Large intestine (tissue), 3 donors: ENCODE measurements around the gene ZSCAN30. TPM values are rescaled to one million over a fixed set of nuclear protein-coding genes. Genes with fewer than 3 reads are reported as not detected.

Source experiments
- DNase-seq, 2 donors: peaks; one replicate each; pipeline versions ENCODE4 v3.0.0 to v3.0.0-alpha.2; 2013
- H3K27ac ChIP-seq: one replicate; pipeline ENCODE4 v1.5.1; 2013; ENCODE audit warnings: low read length
- H3K27me3 ChIP-seq: 2 replicates; pipeline ENCODE4 v1.6.1; 2013; ENCODE audit warnings: low read length; ENCODE audit not compliant: control insufficient read depth, insufficient read depth
- H3K36me3 ChIP-seq: 2 replicates; pipeline ENCODE4 v1.6.1; 2013; ENCODE audit warnings: low read length; ENCODE audit not compliant: control insufficient read depth, insufficient read depth
- H3K4me1 ChIP-seq: one replicate; pipeline ENCODE4 v1.6.1; 2013; ENCODE audit warnings: low read length; ENCODE audit not compliant: control insufficient read depth, insufficient read depth
- H3K4me3 ChIP-seq: one replicate; pipeline ENCODE4 v1.5.1; 2013; ENCODE audit warnings: low read length
- H3K9me3 ChIP-seq: one replicate; pipeline ENCODE4 v1.6.1; 2013; ENCODE audit warnings: mild to moderate bottlenecking, low read depth, low read length, moderate library complexity; ENCODE audit not compliant: control insufficient read depth
- WGBS: methylation state at CpG from one replicate; pipeline ENCODE4 v1.1.5; 2013; ENCODE audit warnings: low lambda C conversion rate; ENCODE audit not compliant: insufficient coverage; 5-methylcytosine and 5-hydroxymethylcytosine counted together
- polyA plus RNA-seq: library from polyadenylated mRNA; unstranded; fragments of 120-200 nt; gene quantifications from one replicate; pipeline ENCODE4 v1.2.1, GENCODE V29; 2013

ZSCAN30 gene
- polyA plus RNA-seq, 1 donor, result 44.8 TPM

DNA sequence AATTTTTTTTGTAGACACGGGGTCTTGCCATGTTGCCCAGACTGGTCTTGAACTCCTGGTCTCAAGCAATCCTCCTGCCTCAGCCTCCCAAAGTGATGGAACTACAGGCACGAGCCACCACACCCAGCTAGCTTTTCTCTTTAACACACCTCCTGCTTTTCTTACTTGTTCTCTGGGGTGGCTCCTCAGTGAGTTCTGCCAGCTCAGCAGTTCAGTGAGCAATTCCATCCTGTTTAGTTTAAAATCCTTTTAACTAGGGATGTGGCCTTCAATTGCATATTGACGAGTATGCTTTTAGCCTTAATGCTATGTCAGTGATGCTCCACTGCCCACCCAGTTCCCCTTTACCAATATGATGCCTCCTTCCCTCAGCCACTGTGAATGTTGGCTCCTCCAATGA is 33.1 kb downstream of the ZSCAN30 start:
- no peak overlapping the region for H3K4me3 ChIP-seq
- no CpG with 5 or more reads among the region's 3 CpGs for WGBS
- H3K9me3 ChIP-seq, result no peaks in the 10 kb centered on the region
- H3K4me1 ChIP-seq, result no peaks in the 10 kb centered on the region
- no peaks in the 10 kb centered on the region for H3K27me3 ChIP-seq
- H3K27ac ChIP-seq, result no peak overlapping the region
- no peak for DNase-seq
- H3K36me3 ChIP-seq, result peaks cover 26% of the 10 kb centered on the region

DNA sequence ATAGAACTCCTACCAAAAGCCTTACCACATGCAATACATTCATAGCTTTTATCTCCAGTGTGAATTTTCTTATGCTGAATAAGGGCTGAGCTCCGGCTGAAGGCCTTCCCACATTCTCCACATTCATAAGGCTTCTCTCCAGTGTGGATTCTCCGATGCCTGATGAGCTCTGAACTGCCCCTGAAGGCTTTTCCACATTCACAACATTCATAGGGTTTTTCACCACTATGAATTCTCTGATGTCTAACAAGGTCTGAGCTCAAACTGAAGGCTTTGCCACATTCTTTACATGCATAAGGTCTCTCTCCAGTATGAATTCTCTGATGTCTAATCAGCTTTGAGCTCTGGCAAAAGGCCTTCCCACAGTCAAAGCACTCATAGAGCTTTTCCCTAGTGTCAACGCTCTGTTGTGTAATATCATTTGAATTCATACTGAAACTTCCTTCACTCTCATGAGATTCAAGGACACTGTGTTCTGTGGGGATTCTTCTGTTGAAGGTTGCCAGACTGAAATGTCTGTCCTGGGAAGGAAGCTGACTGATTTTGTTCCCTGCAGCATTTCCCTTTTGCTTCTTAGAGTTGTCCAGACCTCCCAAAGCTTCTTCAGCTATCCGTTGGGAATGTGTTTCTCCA is 36.3 kb downstream of the ZSCAN30 start:
- Histone ChIP-seq H3K27ac (no peak overlapping the region), H3K4me3 (no peak overlapping the region), H3K27me3 (no peaks in the 10 kb centered on the region), H3K4me1 (no peaks in the 10 kb centered on the region), H3K9me3 (no peaks in the 10 kb centered on the region), H3K36me3 (peaks cover 25% of the 10 kb centered on the region)
- no peak for DNase-seq
- 100% methylated on average over 2 of the region's 4 CpGs for WGBS

DNA sequence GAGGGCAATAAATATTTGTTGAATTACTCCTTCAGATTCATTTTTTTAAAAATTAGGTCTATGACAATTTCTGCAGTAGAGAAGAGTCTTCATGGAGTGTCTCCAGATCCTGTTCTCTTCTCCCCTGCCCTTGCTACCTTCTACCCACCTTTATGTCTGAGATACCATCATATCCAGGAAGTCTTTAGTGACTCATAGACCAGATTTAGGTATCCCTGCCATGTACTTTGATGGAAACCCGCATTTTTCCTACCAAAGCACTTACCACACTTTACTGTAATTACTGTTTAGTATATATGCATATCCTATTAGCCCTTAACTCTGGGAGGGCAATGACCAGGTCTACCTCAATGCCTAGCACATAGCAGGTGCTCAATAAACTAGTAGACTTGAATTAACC is 37.6 kb downstream of the ZSCAN30 start:
- H3K9me3 ChIP-seq, result no peaks in the 10 kb centered on the region
- DNase-seq, result no peak
- peaks cover 33% of the 10 kb centered on the region for H3K36me3 ChIP-seq
- WGBS, result no CpG with 5 or more reads among the region's 1 CpG
- H3K4me1 ChIP-seq, result no peaks in the 10 kb centered on the region
- H3K4me3 ChIP-seq, result no peak overlapping the region
- H3K27me3 ChIP-seq, result no peaks in the 10 kb centered on the region
- H3K27ac ChIP-seq, result no peak overlapping the region

DNA sequence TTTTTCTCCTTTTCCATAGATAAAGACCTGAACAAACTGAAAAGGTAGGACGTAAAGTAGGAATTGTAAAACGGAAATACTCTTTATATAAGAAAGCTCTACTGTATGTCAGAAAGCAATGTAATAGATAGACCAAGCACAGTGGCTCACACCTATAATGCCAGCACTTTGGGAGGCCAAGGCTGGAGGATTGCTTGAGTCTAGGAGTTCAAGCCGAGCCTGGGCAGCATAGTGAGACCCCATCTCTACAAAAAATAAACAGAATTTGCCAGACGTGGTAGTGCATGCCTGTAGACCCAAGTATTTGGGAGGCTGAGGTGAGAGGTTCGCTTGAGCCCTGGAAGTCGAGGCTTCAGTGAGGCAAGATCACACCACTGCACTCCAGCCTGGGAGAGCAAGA is 41.6 kb downstream of the ZSCAN30 start:
- Histone ChIP-seq H3K9me3 (no peaks in the 10 kb centered on the region), H3K27ac (no peak overlapping the region), H3K4me1 (no peaks in the 10 kb centered on the region), H3K4me3 (no peak overlapping the region), H3K27me3 (no peaks in the 10 kb centered on the region), H3K36me3 (peaks cover 61% of the 10 kb centered on the region)
- no CpG with 5 or more reads among the region's 6 CpGs for WGBS
- DNase-seq, result no peak

DNA sequence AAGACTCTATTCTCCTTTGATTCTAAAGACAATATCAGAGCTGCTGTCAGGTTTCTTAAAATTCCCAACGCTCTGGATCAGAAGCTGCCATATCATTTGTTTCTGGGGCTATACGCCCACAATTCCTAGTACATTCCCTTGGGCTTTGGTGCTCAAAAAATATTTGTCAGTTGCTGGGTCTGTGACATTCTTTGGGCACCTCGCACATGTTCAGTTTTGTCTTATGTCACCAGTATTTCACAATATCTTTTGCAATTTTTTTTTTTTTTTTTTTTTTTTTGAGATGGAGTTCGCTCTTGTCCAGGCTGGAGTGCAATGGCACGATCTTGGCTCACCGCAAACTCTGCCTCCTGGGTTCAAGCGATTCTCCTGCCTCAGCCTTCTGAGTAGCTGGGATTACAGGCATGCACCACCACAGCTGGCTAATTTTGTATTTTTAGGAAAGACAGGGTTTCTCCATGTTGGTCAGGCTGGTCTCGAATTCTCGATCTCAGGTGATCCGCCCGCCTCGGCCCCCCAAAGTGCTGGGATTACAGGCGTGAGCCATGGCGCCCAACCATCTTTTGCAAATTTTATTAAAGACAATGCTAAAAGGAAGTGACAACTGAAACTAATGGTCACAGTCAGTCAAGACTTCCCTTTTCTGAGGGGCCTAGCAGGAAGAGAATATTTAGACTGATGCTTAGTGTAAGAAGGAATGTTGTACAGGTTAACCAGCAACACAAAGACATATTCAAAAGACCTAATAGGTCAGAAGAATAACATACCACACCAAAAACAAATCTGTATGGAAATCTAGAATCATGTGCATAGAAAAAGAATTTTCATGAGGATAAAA is 42.4 kb downstream of the ZSCAN30 start:
- Histone ChIP-seq H3K36me3 (peaks cover 67% of the 10 kb centered on the region), H3K27me3 (no peaks in the 10 kb centered on the region), H3K4me3 (no peak overlapping the region), H3K9me3 (no peaks in the 10 kb centered on the region), H3K4me1 (no peaks in the 10 kb centered on the region), H3K27ac (no peak overlapping the region)
- WGBS, result no CpG with 5 or more reads among the region's 14 CpGs
- no peak for DNase-seq

DNA sequence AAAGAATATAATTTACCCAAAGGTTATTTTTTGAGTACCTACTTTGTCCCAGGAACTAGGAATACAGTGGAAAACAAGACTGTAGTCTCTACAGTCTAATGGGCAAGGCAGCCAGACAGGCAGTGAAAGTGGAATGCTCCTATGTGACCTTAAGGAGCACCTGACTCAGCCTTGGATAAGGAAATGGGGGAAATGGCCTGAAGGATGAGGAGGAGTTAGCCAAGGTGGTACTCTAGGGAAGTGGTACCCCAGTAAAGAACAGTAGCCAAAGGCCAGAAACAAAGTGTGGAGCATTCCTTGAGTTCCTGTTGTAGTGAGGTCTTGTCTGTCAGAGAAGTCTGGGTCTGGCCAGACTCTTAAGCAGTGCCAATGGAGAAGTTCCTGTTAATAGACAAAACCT is 43.2 kb downstream of the ZSCAN30 start:
- peaks cover 64% of the 10 kb centered on the region for H3K36me3 ChIP-seq
- no peak overlapping the region for H3K27ac ChIP-seq
- H3K4me3 ChIP-seq, result no peak overlapping the region
- H3K9me3 ChIP-seq, result no peaks in the 10 kb centered on the region
- H3K4me1 ChIP-seq, result no peaks in the 10 kb centered on the region
- no peaks in the 10 kb centered on the region for H3K27me3 ChIP-seq
- DNase-seq, result no peak

DNA sequence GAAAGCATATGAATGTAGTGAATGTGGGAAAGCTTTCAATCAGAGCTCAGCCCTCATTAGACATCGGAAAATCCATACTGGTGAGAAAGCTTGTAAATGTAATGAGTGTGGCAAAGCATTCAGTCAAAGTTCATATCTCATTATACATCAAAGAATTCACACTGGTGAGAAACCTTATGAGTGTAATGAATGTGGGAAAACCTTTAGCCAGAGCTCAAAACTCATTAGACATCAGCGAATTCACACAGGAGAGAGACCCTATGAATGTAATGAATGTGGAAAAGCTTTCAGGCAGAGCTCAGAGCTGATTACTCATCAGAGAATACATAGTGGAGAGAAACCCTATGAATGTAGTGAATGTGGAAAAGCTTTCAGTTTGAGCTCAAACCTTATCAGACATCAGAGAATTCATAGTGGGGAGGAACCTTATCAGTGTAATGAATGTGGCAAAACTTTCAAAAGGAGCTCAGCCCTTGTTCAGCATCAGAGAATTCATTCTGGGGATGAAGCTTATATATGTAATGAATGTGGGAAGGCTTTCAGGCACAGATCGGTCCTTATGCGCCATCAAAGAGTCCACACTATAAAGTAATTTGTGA is 44.2 kb downstream of the ZSCAN30 start:
- H3K36me3 ChIP-seq, result peaks cover 64% of the 10 kb centered on the region
- DNase-seq, result no peak
- WGBS, result 100% methylated on average over 1 of the region's 4 CpGs
- no peaks in the 10 kb centered on the region for H3K27me3 ChIP-seq
- no peak overlapping the region for H3K27ac ChIP-seq
- H3K9me3 ChIP-seq, result no peaks in the 10 kb centered on the region
- H3K4me1 ChIP-seq, result no peaks in the 10 kb centered on the region
- no peak overlapping the region for H3K4me3 ChIP-seq

DNA sequence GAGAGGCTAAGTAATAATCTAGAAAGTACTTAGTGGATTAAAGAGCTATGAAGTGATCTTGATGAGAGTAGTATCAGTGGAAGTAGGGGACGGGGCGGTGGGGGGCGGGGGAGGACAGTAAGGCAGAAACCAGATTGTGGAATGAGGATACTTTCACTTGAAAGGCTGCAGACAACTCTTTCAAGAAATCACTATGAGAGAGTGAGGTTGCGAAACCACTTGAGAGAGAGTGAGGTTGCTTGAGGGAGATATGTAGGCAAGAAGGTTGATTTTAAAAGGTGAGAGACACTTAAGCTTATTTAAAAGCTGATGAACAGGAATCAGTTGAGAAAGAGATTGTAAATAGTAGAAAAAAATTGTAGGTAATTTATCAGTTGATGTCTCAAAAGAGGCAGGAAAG is 45.4 kb downstream of the ZSCAN30 start:
- H3K36me3 ChIP-seq, result peaks cover 64% of the 10 kb centered on the region
- H3K27ac ChIP-seq, result no peak overlapping the region
- 100% methylated on average over 1 of the region's 4 CpGs for WGBS

DNA sequence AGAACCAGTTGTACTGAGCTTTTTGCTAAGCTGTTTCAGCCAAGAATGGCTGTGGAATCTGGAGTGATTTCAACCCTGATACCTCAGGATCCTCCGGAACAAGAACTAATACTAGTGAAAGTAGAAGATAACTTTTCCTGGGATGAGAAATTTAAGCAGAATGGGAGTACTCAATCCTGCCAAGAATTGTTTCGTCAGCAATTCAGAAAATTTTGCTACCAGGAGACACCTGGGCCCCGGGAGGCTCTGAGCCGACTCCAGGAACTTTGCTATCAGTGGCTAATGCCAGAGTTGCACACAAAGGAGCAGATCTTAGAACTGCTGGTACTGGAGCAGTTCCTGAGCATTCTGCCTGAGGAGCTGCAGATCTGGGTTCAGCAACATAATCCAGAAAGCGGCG is 47.6 kb downstream of the ZSCAN30 start:
- no peaks in the 10 kb centered on the region for H3K27me3 ChIP-seq
- H3K9me3 ChIP-seq, result no peaks in the 10 kb centered on the region
- peaks cover 49% of the 10 kb centered on the region for H3K36me3 ChIP-seq
- WGBS, result 100% methylated on average over 2 of the region's 6 CpGs
- no peak overlapping the region for H3K27ac ChIP-seq
- H3K4me3 ChIP-seq, result no peak overlapping the region
- H3K4me1 ChIP-seq, result no peaks in the 10 kb centered on the region
- DNase-seq, result no peak

More for the DNA sequence above, 45.4 kb downstream of the ZSCAN30 start:
- Histone ChIP-seq H3K9me3 (no peaks in the 10 kb centered on the region), H3K4me1 (no peaks in the 10 kb centered on the region), H3K4me3 (no peak overlapping the region), H3K27me3 (no peaks in the 10 kb centered on the region)
- no peak for DNase-seq

DNA sequence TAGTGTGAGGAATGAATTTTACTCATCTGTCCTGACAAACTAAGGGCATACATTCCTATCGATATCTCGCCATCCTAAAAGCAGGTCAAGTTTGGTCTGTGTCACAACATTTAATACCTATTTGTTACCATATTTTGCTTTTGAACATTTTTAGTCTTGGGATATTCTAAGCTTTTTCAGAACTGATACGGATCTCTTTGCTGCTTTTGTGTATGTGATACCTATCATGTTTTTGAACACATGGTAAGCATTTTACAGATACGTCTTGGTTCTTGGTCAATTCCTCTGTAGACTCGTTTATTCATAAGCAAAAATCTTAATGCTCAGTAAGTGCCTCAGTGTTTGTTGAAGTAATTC is 48.6 kb downstream of the ZSCAN30 start:
- DNase-seq, result no peak
- Histone ChIP-seq H3K9me3 (no peaks in the 10 kb centered on the region), H3K27me3 (no peaks in the 10 kb centered on the region), H3K4me3 (peak overlapping the region; percentile 57), H3K36me3 (peaks cover 39% of the 10 kb centered on the region), H3K27ac (peak overlapping the region; percentile 71), H3K4me1 (no peaks in the 10 kb centered on the region)
- WGBS, result 0% methylated on average over 2 of the region's 5 CpGs
